Thyroid gland (tissue), 4 donors: ENCODE results near the gene PTPRN2.

Experiments
- CTCF ChIP-seq, 6 experiments: fragments of 200-600 bp in 3 of 6; fragments of 450-650 bp in 3 of 6; sonication (generic) in 3 of 6; IDR thresholded peaks; one replicate each; pipeline ENCODE4 v1.5.1; 2016 to 2019; ENCODE audit warnings: antibody characterized with exemption in 6 of 6, mild to moderate bottlenecking in 2 of 6, inconsistent platforms in 1 of 6, moderate library complexity in 1 of 6
- POLR2A ChIP-seq, 2 donors: fragments of 450-650 bp; IDR thresholded peaks; one replicate each; pipeline ENCODE4 v1.6.1; 2017; ENCODE audit warnings: antibody characterized with exemption in 2 of 2, mild to moderate bottlenecking in 2 of 2, moderate library complexity in 1 of 2

DNA sequence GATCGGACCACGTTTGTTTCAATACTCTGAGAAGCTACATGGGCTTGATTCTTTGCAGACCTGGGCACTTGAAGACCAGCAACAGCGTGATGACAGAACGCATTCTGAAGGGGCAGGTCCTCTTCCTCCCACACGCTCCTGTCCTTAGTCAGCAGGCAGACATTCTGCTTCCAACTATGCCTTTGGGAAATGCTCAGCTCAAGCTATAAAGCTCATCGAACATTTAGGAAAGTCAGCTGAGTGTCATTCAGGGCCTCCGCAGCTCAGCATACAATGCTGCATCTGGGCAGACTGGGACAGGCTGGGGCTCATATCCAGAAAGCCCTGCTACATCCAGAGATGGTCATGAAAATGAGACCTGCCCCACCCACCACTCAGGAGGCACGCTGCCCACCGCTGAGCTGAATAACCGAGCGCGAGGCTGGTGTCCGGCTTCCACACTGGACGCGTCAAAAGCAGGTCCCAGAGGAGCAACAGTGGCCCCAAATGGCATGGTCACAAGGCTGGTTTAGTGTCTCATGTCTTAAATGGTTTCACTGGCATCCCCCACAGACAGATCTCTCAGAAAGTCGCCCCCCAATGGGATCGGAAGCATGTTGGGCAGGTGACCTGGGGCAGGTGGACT, 976.8 kb downstream of the PTPRN2 start:
- TF ChIP-seq CTCF (IDR thresholded peaks at IDR 0.05) (no peak), POLR2A (IDR thresholded peaks at IDR 0.05) (no peak)
